ENCODE data around the gene C1QL4. TPM values are rescaled to one million over a fixed set of nuclear protein-coding genes. Genes with fewer than 3 reads are reported as not detected.

C1QL4 gene
- total RNA-seq, 1 donor from 2014 or later, result not detected

GRCh38 chr12:49338830-49339463, 2.0 kb upstream of the C1QL4 start:
- H3K27ac Mint-ChIP-seq, result no peak overlapping the region
- ChIA-PET POLR2A (interaction anchor here (1.1 kb wide), 1 partner anchor 41 kb away, joined by 3 read pairs; no protein-coding TSS in a partner anchor), CTCF (interaction anchor here (0.5 to 8.9 kb wide), 4 partner anchors 10 to 80 kb away, joined by 3 to 59 read pairs (median 14); partner anchors contain the start of genes DNAJC22 and PRPH)
- DNase-seq (no peak), ATAC-seq (ENCODE audit: low read depth) (no peak)
- H3K27me3 Mint-ChIP-seq, result peaks cover 38% of the 10 kb centered on the region
- no peaks in the 10 kb centered on the region for H3K9me3 Mint-ChIP-seq
- no peaks in the 10 kb centered on the region for H3K36me3 Mint-ChIP-seq (ENCODE audit: low read depth)
- no peak for TF ChIP-seq CTCF (IDR thresholded peaks at IDR 0.05)
- peaks cover 42% of the 10 kb centered on the region for H3K4me1 Mint-ChIP-seq
- no peak overlapping the region for H3K4me3 Mint-ChIP-seq
- intact Hi-C loops (cut with micrococcal nuclease), result no loop called here

GRCh38 chr12:49335955-49336644, 888 bp downstream of the C1QL4 start:
- POLR2A ChIA-PET, result interaction anchor here (1.1 kb wide), 1 partner anchor 13 kb away, joined by 5 read pairs; the partner anchor contains the start of gene TROAP
- Mint-ChIP-seq H3K4me1 (peaks cover 31% of the 10 kb centered on the region), H3K4me3 (no peak overlapping the region), H3K9me3 (no peaks in the 10 kb centered on the region), H3K27ac (no peak overlapping the region), H3K36me3 (ENCODE audit: low read depth) (no peaks in the 10 kb centered on the region), H3K27me3 (peaks cover 55% of the 10 kb centered on the region)
- TF ChIP-seq CTCF (IDR thresholded peaks at IDR 0.05), result no peak
- intact Hi-C loops (cut with micrococcal nuclease), result no loop called here
- DNase-seq, result no peak
- CTCF ChIA-PET, result interaction anchor here (1.5 to 8.9 kb wide), 5 partner anchors 13 to 49 kb away, joined by 4 to 59 read pairs (median 5); partner anchors contain the start of gene DNAJC22
- ATAC-seq (ENCODE audit: low read depth), result no peak

- H3K9me3 Mint-ChIP-seq, result no peaks in the 10 kb centered on the region
- ChIA-PET CTCF (interaction anchor here (0.7 to 8.9 kb wide), 5 partner anchors 13 to 46 kb away, joined by 3 to 59 read pairs (median 4); partner anchors contain the start of genes DNAJC22, PRPH and TROAP), POLR2A (interaction anchor here (1.1 to 1.4 kb wide), 2 partner anchors 13 to 39 kb away, joined by 3 to 5 read pairs; partner anchors contain the start of gene TROAP)
- peak overlapping the region; percentile 9 for H3K4me3 Mint-ChIP-seq
- H3K4me1 Mint-ChIP-seq, result peaks cover 31% of the 10 kb centered on the region
- no peaks in the 10 kb centered on the region for H3K36me3 Mint-ChIP-seq (ENCODE audit: low read depth)
- no peak for TF ChIP-seq CTCF (IDR thresholded peaks at IDR 0.05)
- intact Hi-C loops (cut with micrococcal nuclease), result no loop called here
- H3K27me3 Mint-ChIP-seq, result peaks cover 52% of the 10 kb centered on the region
- ATAC-seq (ENCODE audit: low read depth) (no peak), DNase-seq (no peak)
- H3K27ac Mint-ChIP-seq, result no peak overlapping the region
Measured at GRCh38 chr12:49335118-49335954, 1.7 kb downstream of the C1QL4 start.

GRCh38 chr12:49334681-49335080, 2.3 kb downstream of the C1QL4 start:
- intact Hi-C loops (cut with micrococcal nuclease), result loop anchor here (1.0 kb wide), 1 partner anchor 8 kb away; no protein-coding TSS in a partner anchor
- no peak for TF ChIP-seq CTCF (IDR thresholded peaks at IDR 0.05)
- H3K27me3 Mint-ChIP-seq, result peaks cover 52% of the 10 kb centered on the region
- no peak for DNase-seq
- peaks cover 31% of the 10 kb centered on the region for H3K4me1 Mint-ChIP-seq
- H3K36me3 Mint-ChIP-seq (ENCODE audit: low read depth), result no peaks in the 10 kb centered on the region
- H3K4me3 Mint-ChIP-seq, result no peak overlapping the region
- ATAC-seq (ENCODE audit: low read depth), result no peak
- ChIA-PET CTCF (interaction anchor here (0.7 to 8.9 kb wide), 4 partner anchors 12 to 40 kb away, joined by 3 to 59 read pairs (median 4); partner anchors contain the start of genes DNAJC22, PRPH and TROAP), POLR2A (interaction anchor here (1.1 to 1.4 kb wide), 2 partner anchors 12 to 38 kb away, joined by 3 to 5 read pairs; partner anchors contain the start of gene TROAP)
- no peak overlapping the region for H3K27ac Mint-ChIP-seq
- H3K9me3 Mint-ChIP-seq, result no peaks in the 10 kb centered on the region

All from activated B cell treated with CpG ODN at 0.5 μM for 24 hours (primary cell).